Loucy (cell line): Measurements from ENCODE around the gene MTARC2.

ENCODE experiments used
- H2AFZ ChIP-seq: fragments of 200-600 bp; sonication (generic); 2 replicates; pipeline ENCODE4 v1.6.0; 2016; ENCODE audit warnings: antibody characterized with exemption, mild to moderate bottlenecking, low read length, moderate library complexity
- H3F3A ChIP-seq: fragments of 200-600 bp; 2 replicates; pipeline ENCODE4 v1.6.0; 2016; ENCODE audit warnings: antibody characterized with exemption, low read depth, mild to moderate bottlenecking
- H3K27me3 ChIP-seq: fragments of 200-600 bp; sonication (generic); 2 replicates; pipeline ENCODE4 v1.6.1; 2014; ENCODE audit warnings: low read length, mild to moderate bottlenecking; ENCODE audit not compliant: insufficient read depth, poor library complexity, severe bottlenecking
- H3K36me3 ChIP-seq: fragments of 200-600 bp; sonication (generic); 2 replicates; pipeline ENCODE4 v1.6.1; 2016; ENCODE audit warnings: low read length; ENCODE audit not compliant: insufficient read depth
- H3K4me1 ChIP-seq: fragments of 200-600 bp; sonication (generic); 2 replicates; pipeline ENCODE4 v1.5.1; 2014; ENCODE audit warnings: low read length, mild to moderate bottlenecking; ENCODE audit not compliant: insufficient read depth, poor library complexity, severe bottlenecking
- H3K4me2 ChIP-seq: fragments of 200-600 bp; sonication (generic); 2 replicates; pipeline ENCODE4 v1.6.0; 2014; ENCODE audit warnings: antibody characterized with exemption, low read length, low read depth, mild to moderate bottlenecking; ENCODE audit not compliant: poor library complexity, severe bottlenecking
- H3K4me3 ChIP-seq: fragments of 200-600 bp; sonication (generic); 2 replicates; pipeline ENCODE4 v1.5.1; 2014; ENCODE audit warnings: low read length, mild to moderate bottlenecking, mixed read lengths; ENCODE audit not compliant: poor library complexity, severe bottlenecking
- H3K79me2 ChIP-seq: fragments of 200-600 bp; sonication (generic); 2 replicates; pipeline ENCODE4 v1.6.1; 2014; ENCODE audit warnings: low read length; ENCODE audit not compliant: insufficient read depth
- H3K9ac ChIP-seq: fragments of 200-600 bp; sonication (generic); 2 replicates; pipeline ENCODE4 v1.6.0; 2014; ENCODE audit warnings: mild to moderate bottlenecking, low read depth, low read length, moderate library complexity; ENCODE audit not compliant: poor library complexity, severe bottlenecking
- H3K9me2 ChIP-seq: fragments of 200-600 bp; sonication (generic); replicated peaks from 2 replicates; pipeline ENCODE4 v1.6.1; 2016; ENCODE audit warnings: low read depth, low read length, mixed read lengths
- H3K9me3 ChIP-seq: fragments of 200-600 bp; sonication (generic); 2 replicates; pipeline ENCODE4 v1.6.1; 2014; ENCODE audit warnings: mild to moderate bottlenecking, antibody characterized with exemption, low read length, low read depth; ENCODE audit not compliant: insufficient read depth
- H4K20me1 ChIP-seq: fragments of 200-600 bp; sonication (generic); 2 replicates; pipeline ENCODE4 v1.6.0; 2014; ENCODE audit warnings: antibody characterized with exemption, low read length, mild to moderate bottlenecking; ENCODE audit not compliant: insufficient read depth, poor library complexity, severe bottlenecking
- CTCF ChIP-seq: fragments of 200-600 bp; sonication (generic); conservative IDR thresholded peaks from 2 replicates; pipeline ENCODE4 v1.5.1; 2014; ENCODE audit warnings: mild to moderate bottlenecking, antibody characterized with exemption, low read length
- EZH2phosphoT487 ChIP-seq: fragments of 200-600 bp; IDR thresholded peaks from 2 replicates; pipeline ENCODE4 v1.6.1; 2018; ENCODE audit warnings: antibody characterized with exemption, mild to moderate bottlenecking, moderate library complexity, borderline replicate concordance

The MTARC2 gene

GRCh38 chr1:220747437-220748088 is 559 bp upstream of the MTARC2 start:
- no peaks in the 10 kb centered on the region for H3F3A ChIP-seq
- no peaks in the 10 kb centered on the region for H3K36me3 ChIP-seq
- H3K79me2 ChIP-seq: no peaks in the 10 kb centered on the region
- H3K4me1 ChIP-seq: no peaks in the 10 kb centered on the region
- H4K20me1 ChIP-seq: no peaks in the 10 kb centered on the region
- no peak overlapping the region for H3K4me3 ChIP-seq
- H3K4me2 ChIP-seq: no peak overlapping the region
- no peak overlapping the region for H2AFZ ChIP-seq
- TF ChIP-seq CTCF (no peak), EZH2phosphoT487 (no peak)
- no peaks in the 10 kb centered on the region for H3K27me3 ChIP-seq
- H3K9ac ChIP-seq: no peak overlapping the region
- H3K9me2 ChIP-seq: no peaks in the 10 kb centered on the region
- H3K9me3 ChIP-seq: no peaks in the 10 kb centered on the region

DNA sequence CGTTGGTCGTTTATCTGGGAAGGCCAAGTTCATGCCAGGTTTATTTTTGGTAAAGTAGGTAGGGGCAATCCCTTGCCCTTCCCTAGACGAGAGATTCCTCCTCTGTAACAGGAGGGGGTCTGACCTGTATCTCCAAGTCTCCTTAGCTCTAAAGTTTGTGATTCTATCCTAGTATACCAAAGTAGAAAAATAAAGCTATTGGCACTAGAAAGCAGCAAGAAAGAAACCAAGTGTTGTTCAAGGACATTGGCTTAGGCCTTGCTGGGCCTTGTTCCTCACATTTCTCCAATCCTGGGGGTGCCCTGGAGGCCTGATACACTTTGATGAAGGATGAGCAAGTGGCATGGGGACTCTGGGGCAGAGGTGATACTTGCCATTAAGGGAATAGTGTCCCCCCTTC is 814 bp downstream of the MTARC2 start:
- no peaks in the 10 kb centered on the region for H4K20me1 ChIP-seq
- no peak overlapping the region for H3K9ac ChIP-seq
- H3K4me1 ChIP-seq: no peaks in the 10 kb centered on the region
- H3K9me3 ChIP-seq: no peaks in the 10 kb centered on the region
- no peaks in the 10 kb centered on the region for H3K79me2 ChIP-seq
- TF ChIP-seq CTCF: no peak
- no peak for TF ChIP-seq EZH2phosphoT487
- no peak overlapping the region for H2AFZ ChIP-seq
- H3K27me3 ChIP-seq: no peaks in the 10 kb centered on the region
- no peaks in the 10 kb centered on the region for H3K36me3 ChIP-seq
- no peak overlapping the region for H3K4me3 ChIP-seq
- H3K4me2 ChIP-seq: no peak overlapping the region
- no peaks in the 10 kb centered on the region for H3F3A ChIP-seq
- H3K9me2 ChIP-seq: no peaks in the 10 kb centered on the region

DNA sequence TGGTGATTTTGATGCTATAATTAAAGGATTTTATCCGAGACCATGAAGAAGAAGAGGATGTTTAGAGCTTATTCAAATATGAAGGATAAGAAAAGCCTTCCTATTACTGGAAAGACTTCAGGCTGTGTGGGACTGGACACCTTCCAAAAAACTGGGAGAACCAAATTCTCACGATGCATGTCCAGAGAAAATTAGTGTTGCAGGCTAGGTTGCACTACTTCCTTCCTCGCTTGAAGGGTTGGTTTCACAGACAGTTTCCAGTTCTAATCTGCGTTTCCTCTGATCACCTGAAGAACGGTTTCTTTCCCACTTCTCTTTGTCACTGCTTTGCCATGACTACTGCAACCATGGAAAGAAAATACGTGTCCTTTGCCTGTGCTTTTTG is 2.0 kb downstream of the MTARC2 start:
- no peak overlapping the region for H3K4me3 ChIP-seq
- H3K27me3 ChIP-seq: no peaks in the 10 kb centered on the region
- no peaks in the 10 kb centered on the region for H3K79me2 ChIP-seq
- no peaks in the 10 kb centered on the region for H3K9me3 ChIP-seq
- no peak overlapping the region for H3K4me2 ChIP-seq
- H3K9me2 ChIP-seq: no peaks in the 10 kb centered on the region
- no peak overlapping the region for H3K9ac ChIP-seq
- H3K4me1 ChIP-seq: peaks cover under 1% of the 10 kb centered on the region
- TF ChIP-seq CTCF: no peak
- TF ChIP-seq EZH2phosphoT487: no peak
- no peaks in the 10 kb centered on the region for H3F3A ChIP-seq
- no peak overlapping the region for H2AFZ ChIP-seq
- H4K20me1 ChIP-seq: no peaks in the 10 kb centered on the region
- H3K36me3 ChIP-seq: no peaks in the 10 kb centered on the region
